HEK293T (cell line): ENCODE results near the gene CELSR1.

ENCODE experiments used
- CTCF ChIA-PET: fragments of 350-600 bp; formaldehyde crosslinking; extraction: SDS; loops from one replicate; lab custom pipeline; 2021; ENCODE audit warnings: antibody characterized with exemption, inconsistent platforms; lab: Yijun Ruan, JAX
- POLR2A ChIA-PET: fragments of 350-600 bp; formaldehyde crosslinking; extraction: SDS; loops from one replicate; lab custom pipeline; 2020; ENCODE audit warnings: antibody characterized with exemption, inconsistent platforms; lab: Yijun Ruan, JAX
- DNase-seq: peaks from one replicate; pipeline ENCODE4 v3.0.0; 2012; ENCODE audit warnings: mixed read lengths; ENCODE audit errors: extremely low spot score
- ARNT ChIP-seq: fragments of 450-650 bp; IDR thresholded peaks from 2 replicates; pipeline ENCODE4 v1.6.1; 2017; ENCODE audit warnings: mild to moderate bottlenecking
- BHLHE40 ChIP-seq: fragments of 450-650 bp; IDR thresholded peaks from 2 replicates; pipeline ENCODE4 v1.6.1; 2016; ENCODE audit warnings: mild to moderate bottlenecking, moderate library complexity, borderline replicate concordance
- CTBP1 ChIP-seq: fragments of 450-650 bp; IDR thresholded peaks from 2 replicates; pipeline ENCODE4 v1.6.1; 2016; ENCODE audit warnings: borderline replicate concordance
- ELF4 ChIP-seq: fragments of 450-650 bp; IDR thresholded peaks from 2 replicates; pipeline ENCODE4 v1.6.1; 2017; ENCODE audit warnings: antibody characterized with exemption
- FOXA1 ChIP-seq: fragments of 450-650 bp; IDR thresholded peaks from 2 replicates; pipeline ENCODE4 v1.6.1; 2016; ENCODE audit warnings: mild to moderate bottlenecking
- FOXK2 ChIP-seq: fragments of 450-650 bp; IDR thresholded peaks from 2 replicates; pipeline ENCODE4 v1.6.1; 2016; ENCODE audit warnings: mild to moderate bottlenecking
- FOXM1 ChIP-seq: fragments of 450-650 bp; IDR thresholded peaks from 2 replicates; pipeline ENCODE4 v1.6.1; 2017; ENCODE audit warnings: mild to moderate bottlenecking, borderline replicate concordance
- HDGF ChIP-seq: fragments of 450-650 bp; IDR thresholded peaks from 2 replicates; pipeline ENCODE4 v1.6.1; 2017; ENCODE audit warnings: antibody characterized with exemption, borderline replicate concordance
- L3MBTL2 ChIP-seq: fragments of 450-650 bp; conservative IDR thresholded peaks from 2 replicates; pipeline ENCODE4 v1.6.1; 2016; ENCODE audit warnings: mild to moderate bottlenecking
- LEF1 ChIP-seq: fragments of 450-650 bp; IDR thresholded peaks from 2 replicates; pipeline ENCODE4 v1.6.1; 2017; ENCODE audit warnings: mild to moderate bottlenecking, borderline replicate concordance
- NFRKB ChIP-seq: fragments of 450-650 bp; IDR thresholded peaks from 2 replicates; pipeline ENCODE4 v1.6.1; 2016; ENCODE audit warnings: mild to moderate bottlenecking, moderate library complexity
- SP1 ChIP-seq: fragments of 450-650 bp; IDR thresholded peaks from 2 replicates; pipeline ENCODE4 v1.6.1; 2017
- SUZ12 ChIP-seq: fragments of 450-650 bp; IDR thresholded peaks from 2 replicates; pipeline ENCODE4 v1.6.1; 2016; ENCODE audit warnings: mild to moderate bottlenecking
- TARDBP ChIP-seq: fragments of 450-650 bp; IDR thresholded peaks from 2 replicates; pipeline ENCODE4 v1.6.1; 2016
- ZNF384 ChIP-seq: fragments of 450-650 bp; IDR thresholded peaks from 2 replicates; pipeline ENCODE4 v1.6.1; 2016
- TF ChIP-seq, protein P1 (sequence below): fragments of 450-650 bp; IDR thresholded peaks from 2 replicates; pipeline ENCODE4 v1.6.1; 2016

Gene CELSR1

DNA sequence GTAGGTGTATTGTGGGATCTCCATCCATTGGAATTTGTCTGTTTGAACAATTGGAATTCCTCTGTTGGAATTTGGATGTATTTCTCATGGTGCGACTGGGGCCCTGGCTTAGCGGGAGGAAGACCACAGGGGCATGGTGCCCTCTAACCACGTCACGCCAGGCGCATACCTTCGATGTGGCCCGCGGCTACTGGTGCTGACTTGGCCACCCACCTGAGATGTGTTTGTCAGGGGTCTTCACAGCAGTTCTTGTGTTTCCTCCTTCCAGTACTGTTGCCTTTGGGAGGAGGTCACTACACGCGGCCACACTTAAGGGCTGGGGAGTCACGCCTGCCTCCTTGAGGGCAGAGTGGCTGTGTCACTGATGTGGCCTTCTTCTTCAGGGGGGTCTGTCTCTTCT lies 46.2 kb upstream of the CELSR1 start:
- DNase-seq, result no peak
- TF ChIP-seq ZNF384 (no peak), FOXM1 (no peak), HDGF (no peak), LEF1 (no peak), TARDBP (no peak), BHLHE40 (no peak), SUZ12 (no peak), SP1 (no peak), CTBP1 (no peak), ELF4 (no peak), ARNT (no peak), NFRKB (no peak)
- TF ChIP-seq, protein P1, sequence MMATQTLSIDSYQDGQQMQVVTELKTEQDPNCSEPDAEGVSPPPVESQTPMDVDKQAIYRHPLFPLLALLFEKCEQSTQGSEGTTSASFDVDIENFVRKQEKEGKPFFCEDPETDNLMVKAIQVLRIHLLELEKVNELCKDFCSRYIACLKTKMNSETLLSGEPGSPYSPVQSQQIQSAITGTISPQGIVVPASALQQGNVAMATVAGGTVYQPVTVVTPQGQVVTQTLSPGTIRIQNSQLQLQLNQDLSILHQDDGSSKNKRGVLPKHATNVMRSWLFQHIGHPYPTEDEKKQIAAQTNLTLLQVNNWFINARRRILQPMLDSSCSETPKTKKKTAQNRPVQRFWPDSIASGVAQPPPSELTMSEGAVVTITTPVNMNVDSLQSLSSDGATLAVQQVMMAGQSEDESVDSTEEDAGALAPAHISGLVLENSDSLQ, result no peak
- POLR2A ChIA-PET, result no interaction called here
- CTCF ChIA-PET, result interaction anchor here (0.9 kb wide), 1 partner anchor 216 kb away, joined by 4 read pairs; no protein-coding TSS in a partner anchor

DNA sequence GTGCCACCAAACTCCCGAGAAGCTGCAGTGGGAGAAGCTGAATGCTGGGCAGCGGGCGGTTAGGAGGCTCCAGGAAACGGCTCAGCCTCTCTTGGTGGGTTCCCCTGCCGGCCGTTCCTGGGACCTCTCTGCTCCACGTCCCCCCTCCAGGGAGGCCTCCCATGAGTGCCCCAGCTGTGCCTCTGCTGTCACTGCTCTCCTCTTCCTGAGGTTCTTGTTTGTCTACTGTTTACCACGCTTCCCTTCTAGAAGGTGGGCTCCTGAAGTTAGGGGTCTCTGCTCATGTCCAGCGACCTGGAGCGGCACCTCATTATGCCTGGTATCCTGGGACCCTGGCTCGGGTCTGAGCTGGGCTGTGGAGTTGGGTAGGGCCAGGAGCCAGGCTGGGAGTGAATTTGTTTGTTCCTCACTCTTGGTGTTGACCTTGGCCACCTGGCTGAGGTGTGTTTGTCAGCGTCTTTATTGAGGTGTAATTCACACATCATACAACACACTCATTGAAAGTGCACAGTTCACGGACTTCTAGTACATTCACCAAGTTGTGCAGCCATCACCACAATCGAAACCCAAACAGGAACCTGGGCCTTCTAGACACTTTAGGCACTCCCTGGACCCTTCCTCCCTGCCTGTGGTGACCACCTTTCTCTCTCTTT lies 45.0 kb upstream of the CELSR1 start:
- TF ChIP-seq LEF1, result no peak
- TF ChIP-seq BHLHE40, result no peak
- no peak for TF ChIP-seq ARNT
- no peak for TF ChIP-seq CTBP1
- TF ChIP-seq TARDBP, result no peak
- no peak for TF ChIP-seq FOXK2
- TF ChIP-seq SP1, result no peak
- TF ChIP-seq, protein P1, result no peak
- TF ChIP-seq ZNF384, result no peak
- no peak for TF ChIP-seq NFRKB
- TF ChIP-seq FOXM1, result no peak
- TF ChIP-seq ELF4, result no peak
- TF ChIP-seq FOXA1, result no peak
- no peak for DNase-seq
- CTCF ChIA-PET, result interaction anchor here (0.8 kb wide), 1 partner anchor 48 kb away, joined by 3 read pairs; no protein-coding TSS in a partner anchor
- POLR2A ChIA-PET, result interaction anchor here (1.0 kb wide), 1 partner anchor 94 kb away, joined by 3 read pairs; no protein-coding TSS in a partner anchor

DNA sequence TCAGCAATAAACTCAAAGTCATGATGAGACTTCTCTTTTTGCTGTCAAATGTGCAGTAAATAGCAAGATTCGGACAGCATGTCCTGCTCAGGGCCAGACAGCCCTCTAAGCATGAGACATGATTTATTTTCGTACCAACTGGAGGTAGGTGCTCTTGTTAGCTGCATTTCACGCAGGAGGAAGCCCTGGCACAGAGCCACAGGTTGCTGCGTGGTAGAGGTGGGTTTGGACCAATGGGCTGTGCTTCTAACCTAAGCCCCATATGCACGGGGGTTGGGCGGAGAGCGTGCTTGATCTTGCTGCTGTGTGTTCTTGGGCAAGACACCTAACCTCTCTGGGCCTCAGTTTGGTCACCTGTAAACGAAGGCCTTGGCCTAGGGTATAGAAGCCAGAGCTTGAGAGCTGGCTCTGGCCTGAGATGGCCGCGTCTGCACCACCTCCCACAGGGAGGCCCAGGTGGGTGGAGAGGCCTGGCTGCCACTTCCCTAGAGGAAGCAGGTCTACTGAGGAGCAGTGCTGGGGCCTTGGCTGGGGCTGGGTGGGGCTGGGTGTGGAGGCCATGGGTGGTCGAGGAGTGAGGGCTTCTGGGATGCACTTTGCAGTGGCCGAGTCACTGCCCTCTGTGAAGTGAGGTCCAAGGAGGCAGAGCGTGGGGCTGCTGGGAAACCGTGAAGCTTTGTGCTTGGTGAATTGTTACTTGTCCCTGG lies 44.3 kb upstream of the CELSR1 start:
- ChIA-PET POLR2A (interaction anchor here (1.0 kb wide), 1 partner anchor 93 kb away, joined by 3 read pairs; no protein-coding TSS in a partner anchor), CTCF (interaction anchor here (0.8 kb wide), 1 partner anchor 49 kb away, joined by 3 read pairs; no protein-coding TSS in a partner anchor)
- TF ChIP-seq ARNT (no peak), HDGF (no peak), SP1 (no peak), ZNF384 (no peak), CTBP1 (no peak)
- TF ChIP-seq, protein P1, result peak; percentile 41
- no peak for DNase-seq

DNA sequence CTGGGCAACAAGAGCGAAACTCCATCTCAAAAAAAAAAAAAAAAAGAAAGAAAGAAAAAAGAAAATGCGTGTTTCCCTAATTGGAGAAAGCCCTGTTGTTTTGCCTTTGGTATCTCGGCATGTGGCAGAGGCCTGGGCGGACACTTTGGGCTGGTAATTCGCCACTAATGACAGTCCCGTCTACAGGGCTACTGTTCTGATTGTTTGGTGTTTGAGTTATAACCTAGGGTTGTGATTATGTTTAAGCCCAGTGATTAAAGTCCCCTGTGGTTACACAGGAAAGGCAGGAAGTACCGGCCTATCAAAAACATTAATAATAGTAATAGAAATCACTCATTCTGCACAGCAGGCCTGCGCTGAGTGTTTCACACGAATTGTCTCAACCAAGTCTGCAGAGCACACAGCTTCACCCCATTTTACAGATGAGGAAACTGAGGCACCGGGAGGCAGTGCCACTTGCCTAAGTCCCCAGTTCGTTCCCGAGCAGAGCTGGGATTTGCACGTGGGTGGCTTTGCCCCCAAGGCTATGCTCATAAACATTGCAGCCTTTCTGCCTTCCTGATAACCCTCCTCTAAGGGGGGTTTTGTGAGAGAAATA lies 43.6 kb upstream of the CELSR1 start:
- ChIA-PET CTCF (no interaction called here), POLR2A (no interaction called here)
- TF ChIP-seq CTBP1 (no peak), ELF4 (no peak), FOXA1 (no peak), L3MBTL2 (no peak), TARDBP (no peak), BHLHE40 (no peak), NFRKB (no peak), SP1 (no peak), ARNT (no peak), HDGF (no peak), SUZ12 (no peak), ZNF384 (no peak), FOXK2 (no peak), LEF1 (no peak), FOXM1 (no peak)
- TF ChIP-seq, protein P1, result no peak
- no peak for DNase-seq
